ENCODE measurements around the gene SPEN.

SPEN gene

GRCh38 chr1:15848929-15849774 is 1.6 kb downstream of the SPEN start:
- Histone ChIP-seq H3K27me3 (ENCODE audit: insufficient read depth, low read length, poor library complexity) (no peaks in the 10 kb centered on the region), H3K36me3 (ENCODE audit: insufficient read depth, low read length) (peaks cover 2% of the 10 kb centered on the region; the same call in 1 of the 2 replicates), H3K4me2 (ENCODE audit: insufficient read depth, low read length) (peak overlapping the region; percentile 84), H4K20me1 (ENCODE audit: insufficient read depth, low read length) (peaks cover 21% of the 10 kb centered on the region; the same call in 1 of the 2 replicates), H3K27ac (ENCODE audit: low read length) (peak overlapping the region; percentile 70), H3K9ac (ENCODE audit: low read depth, low read length) (peak overlapping the region; percentile 93), H3K4me1 (ENCODE audit: insufficient read depth, low read length) (peaks cover 59% of the 10 kb centered on the region), H2AFZ (ENCODE audit: low read depth, low read length) (peak overlapping the region; percentile 65), H3K4me3 (ENCODE audit: low read depth in 1 of 2, low read length in 2 of 2) (peak overlapping the region; percentile 65 to 66), H3K9me3 (ENCODE audit: insufficient read depth, low read length, severe bottlenecking) (no peaks in the 10 kb centered on the region), H3K79me2 (ENCODE audit: insufficient read depth, low read length) (peaks cover 94% of the 10 kb centered on the region)
- peak; percentile 34 for ATAC-seq (ENCODE audit: insufficient read depth, low read depth)
- peak; percentile 85 for DNase-seq
- TF ChIP-seq EZH2 (IDR thresholded peaks at IDR 0.05; ENCODE audit: borderline replicate concordance, low read depth, low read length, severe bottlenecking) = no peak
- TF ChIP-seq CTCF (IDR thresholded peaks at IDR 0.05; ENCODE audit: borderline replicate concordance, extremely low read depth, low read length, poor library complexity, severe bottlenecking) = peak; percentile 4

- H3K4me2 ChIP-seq (ENCODE audit: insufficient read depth, low read length) = peak overlapping the region; percentile 84
- H3K36me3 ChIP-seq (ENCODE audit: insufficient read depth, low read length) = peaks cover 2% of the 10 kb centered on the region; the same call in 1 of the 2 replicates
- TF ChIP-seq CTCF (IDR thresholded peaks at IDR 0.05; ENCODE audit: borderline replicate concordance, extremely low read depth, low read length, poor library complexity, severe bottlenecking) (no peak), EZH2 (IDR thresholded peaks at IDR 0.05; ENCODE audit: borderline replicate concordance, low read depth, low read length, severe bottlenecking) (no peak)
- H4K20me1 ChIP-seq (ENCODE audit: insufficient read depth, low read length) = peaks cover 28% of the 10 kb centered on the region; the same call in 1 of the 2 replicates
- H3K4me1 ChIP-seq (ENCODE audit: insufficient read depth, low read length) = peaks cover 52% of the 10 kb centered on the region
- peak overlapping the region; percentile 65 to 66; a peak in 3 of 4 replicates for H3K4me3 ChIP-seq (ENCODE audit: low read depth in 1 of 2, low read length in 2 of 2)
- no peaks in the 10 kb centered on the region for H3K27me3 ChIP-seq (ENCODE audit: insufficient read depth, low read length, poor library complexity)
- H3K27ac ChIP-seq (ENCODE audit: low read length) = peak overlapping the region; percentile 70
- DNase-seq (peak; percentile 74), ATAC-seq (ENCODE audit: insufficient read depth, low read depth) (peak; percentile 40)
- peak overlapping the region; percentile 65 for H2AFZ ChIP-seq (ENCODE audit: low read depth, low read length)
- H3K9me3 ChIP-seq (ENCODE audit: insufficient read depth, low read length, severe bottlenecking) = no peaks in the 10 kb centered on the region
- peak overlapping the region; percentile 93 for H3K9ac ChIP-seq (ENCODE audit: low read depth, low read length)
- peaks cover 97% of the 10 kb centered on the region for H3K79me2 ChIP-seq (ENCODE audit: insufficient read depth, low read length)
These were observed 2.3 kb downstream of the SPEN start for GRCh38 chr1:15849775-15850324.

GRCh38 chr1:15850471-15851001 is 3.0 kb downstream of the SPEN start:
- Histone ChIP-seq H3K79me2 (ENCODE audit: insufficient read depth, low read length) (peaks cover 97% of the 10 kb centered on the region), H3K9ac (ENCODE audit: low read depth, low read length) (peak overlapping the region; percentile 93), H3K4me2 (ENCODE audit: insufficient read depth, low read length) (peak overlapping the region; percentile 84), H3K4me3 (ENCODE audit: low read depth in 1 of 2, low read length in 2 of 2) (peak overlapping the region; percentile 65 to 66; a peak in 2 of 4 replicates), H3K4me1 (ENCODE audit: insufficient read depth, low read length) (peaks cover 45% of the 10 kb centered on the region), H4K20me1 (ENCODE audit: insufficient read depth, low read length) (peaks cover 31% of the 10 kb centered on the region; the same call in 1 of the 2 replicates), H3K9me3 (ENCODE audit: insufficient read depth, low read length, severe bottlenecking) (no peaks in the 10 kb centered on the region), H3K36me3 (ENCODE audit: insufficient read depth, low read length) (peaks cover 2% of the 10 kb centered on the region; the same call in 1 of the 2 replicates), H2AFZ (ENCODE audit: low read depth, low read length) (no peak overlapping the region), H3K27ac (ENCODE audit: low read length) (peak overlapping the region; percentile 4), H3K27me3 (ENCODE audit: insufficient read depth, low read length, poor library complexity) (no peaks in the 10 kb centered on the region)
- ATAC-seq (ENCODE audit: insufficient read depth, low read depth) = no peak
- TF ChIP-seq CTCF (IDR thresholded peaks at IDR 0.05; ENCODE audit: borderline replicate concordance, extremely low read depth, low read length, poor library complexity, severe bottlenecking) (no peak), EZH2 (IDR thresholded peaks at IDR 0.05; ENCODE audit: borderline replicate concordance, low read depth, low read length, severe bottlenecking) (no peak)
- DNase-seq = no peak
